GM19397 (cell line): Measurements from ENCODE around the gene GGCT.
"Not testable (repeated sequence)": the region's sequence is repeated elsewhere in the genome, so short reads cannot be mapped to it uniquely, and the experiment has no call there.

Experiments used
- ATAC-seq: cut with Tn5 transposase; IDR thresholded peaks from one replicate; pipeline ENCODE4 v1.9.1; 2021; ENCODE audit warnings: mild to moderate bottlenecking, moderate library complexity; ENCODE audit not compliant: unreplicated experiment

Gene GGCT

GRCh38 chr7:30504301-30505173, at the start of gene GGCT:
Gene GGCT (minus strand): TSS chr7:30504829. CDS start chr7:30504709, 120 bp downstream.
- ATAC-seq: peak; percentile 97

- ATAC-seq: no peak
Measured at GRCh38 chr7:30553546-30553945, 48.9 kb upstream of the GGCT start.

GRCh38 chr7:30553141-30553540, 48.5 kb upstream of the GGCT start:
- no peak for ATAC-seq

- no peak for ATAC-seq
Measured at GRCh38 chr7:30552330-30552729, 47.7 kb upstream of the GGCT start.

- ATAC-seq: no peak
Measured at GRCh38 chr7:30549931-30550493, 45.4 kb upstream of the GGCT start.

GRCh38 chr7:30548845-30549244, 44.2 kb upstream of the GGCT start:
- ATAC-seq: no peak

- ATAC-seq: no peak
Measured at GRCh38 chr7:30546596-30546995, 42.0 kb upstream of the GGCT start.

GRCh38 chr7:30545791-30546555, 41.3 kb upstream of the GGCT start:
- ATAC-seq: no peak

- ATAC-seq: no peak
Measured at GRCh38 chr7:30543813-30544525, 39.3 kb upstream of the GGCT start.

- not testable (repeated sequence) for ATAC-seq
Measured at GRCh38 chr7:30543115-30543514, 38.5 kb upstream of the GGCT start.

- no peak for ATAC-seq
Measured at GRCh38 chr7:30533886-30534285, 29.3 kb upstream of the GGCT start.

- no peak for ATAC-seq
Measured at GRCh38 chr7:30531286-30531685, 26.7 kb upstream of the GGCT start.

- ATAC-seq: no peak
Measured at GRCh38 chr7:30530373-30530772, 25.7 kb upstream of the GGCT start.

GRCh38 chr7:30528779-30529178, 24.1 kb upstream of the GGCT start:
- no peak for ATAC-seq

- ATAC-seq: not testable (repeated sequence)
Measured at GRCh38 chr7:30527297-30527696, 22.7 kb upstream of the GGCT start.

GRCh38 chr7:30526163-30526562, 21.5 kb upstream of the GGCT start:
- ATAC-seq: no peak

- ATAC-seq: no peak
Measured at GRCh38 chr7:30525429-30525828, 20.8 kb upstream of the GGCT start.

- no peak for ATAC-seq
Measured at GRCh38 chr7:30524545-30524944, 19.9 kb upstream of the GGCT start.

- ATAC-seq: no peak
Measured at GRCh38 chr7:30523466-30523865, 18.8 kb upstream of the GGCT start.

GRCh38 chr7:30522159-30522558, 17.5 kb upstream of the GGCT start:
- ATAC-seq: no peak

GRCh38 chr7:30521532-30521931, 16.9 kb upstream of the GGCT start:
- no peak for ATAC-seq
